Bronchial epithelial cell (primary cell): ENCODE data around the gene SRSF3. TPM values are rescaled to one million over a fixed set of nuclear protein-coding genes. Genes with fewer than 3 reads are reported as not detected.
A peak's percentile ranks its signal among the peaks of the same experiment; 100 is the strongest.

Experiments
- DNase-seq: peaks from one replicate; pipeline ENCODE4 v3.0.0-alpha.2; 2010; ENCODE audit warnings: low read depth
- FAIRE-seq: peaks from 2 replicates; lab custom pipeline; 2011; peaks lifted over from hg19 to GRCh38; lab: Jason Lieb, UNC
- H3K27me3 ChIP-seq: 2 replicates; pipeline ENCODE4 v1.5.1; 2011; ENCODE audit warnings: low read length; ENCODE audit not compliant: control insufficient read depth, insufficient read depth
- H3K36me3 ChIP-seq: 2 replicates; pipeline ENCODE4 v1.5.1; 2011; ENCODE audit warnings: low read length; ENCODE audit not compliant: control insufficient read depth, insufficient read depth
- H3K4me3 ChIP-seq: 2 replicates; pipeline ENCODE4 v1.5.1; 2011; ENCODE audit warnings: mild to moderate bottlenecking, low read depth, low read length, control low read depth
- total RNA-seq: library from RNA; depleted of rRNA; stranded (reverse); fragments of >200 nt; gene quantifications from 2 replicates; pipeline ENCODE4 v1.2.1, GENCODE V29; 2014
- TF ChIP-seq, protein P1 (sequence below): IDR thresholded peaks from 2 replicates; pipeline ENCODE4 v1.5.1; 2011; ENCODE audit warnings: mild to moderate bottlenecking, moderate library complexity, low read length, control low read depth, inconsistent platforms; ENCODE audit not compliant: insufficient read depth, severe bottlenecking

The SRSF3 gene
- total RNA-seq, 1 donor from 2014 or later = 200 TPM

DNA sequence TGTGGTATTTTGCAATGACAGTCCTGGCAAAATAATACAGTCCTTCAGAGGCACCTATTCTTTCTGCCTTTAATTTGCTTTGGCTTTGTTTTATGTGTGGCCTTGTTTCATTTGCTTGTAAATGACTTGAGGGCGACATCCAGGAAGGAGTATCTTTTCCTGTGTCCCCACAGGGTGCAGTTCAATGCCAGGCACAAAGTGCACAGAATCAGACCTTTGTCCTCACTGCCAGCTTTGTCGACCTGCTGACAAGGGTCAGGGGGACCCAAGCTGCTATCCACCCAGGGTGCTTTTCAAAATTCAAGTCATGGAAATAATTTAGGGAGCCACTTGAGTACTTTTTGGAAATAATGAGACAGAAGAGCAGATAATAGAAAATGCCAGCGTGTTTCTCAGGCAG lies 47.4 kb downstream of the SRSF3 start:
- no peak for DNase-seq
- TF ChIP-seq, protein P1, sequence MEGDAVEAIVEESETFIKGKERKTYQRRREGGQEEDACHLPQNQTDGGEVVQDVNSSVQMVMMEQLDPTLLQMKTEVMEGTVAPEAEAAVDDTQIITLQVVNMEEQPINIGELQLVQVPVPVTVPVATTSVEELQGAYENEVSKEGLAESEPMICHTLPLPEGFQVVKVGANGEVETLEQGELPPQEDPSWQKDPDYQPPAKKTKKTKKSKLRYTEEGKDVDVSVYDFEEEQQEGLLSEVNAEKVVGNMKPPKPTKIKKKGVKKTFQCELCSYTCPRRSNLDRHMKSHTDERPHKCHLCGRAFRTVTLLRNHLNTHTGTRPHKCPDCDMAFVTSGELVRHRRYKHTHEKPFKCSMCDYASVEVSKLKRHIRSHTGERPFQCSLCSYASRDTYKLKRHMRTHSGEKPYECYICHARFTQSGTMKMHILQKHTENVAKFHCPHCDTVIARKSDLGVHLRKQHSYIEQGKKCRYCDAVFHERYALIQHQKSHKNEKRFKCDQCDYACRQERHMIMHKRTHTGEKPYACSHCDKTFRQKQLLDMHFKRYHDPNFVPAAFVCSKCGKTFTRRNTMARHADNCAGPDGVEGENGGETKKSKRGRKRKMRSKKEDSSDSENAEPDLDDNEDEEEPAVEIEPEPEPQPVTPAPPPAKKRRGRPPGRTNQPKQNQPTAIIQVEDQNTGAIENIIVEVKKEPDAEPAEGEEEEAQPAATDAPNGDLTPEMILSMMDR = no peak
- no peaks in the 10 kb centered on the region for H3K27me3 ChIP-seq
- H3K4me3 ChIP-seq = no peak overlapping the region
- no peak for FAIRE-seq
- no peaks in the 10 kb centered on the region for H3K36me3 ChIP-seq

DNA sequence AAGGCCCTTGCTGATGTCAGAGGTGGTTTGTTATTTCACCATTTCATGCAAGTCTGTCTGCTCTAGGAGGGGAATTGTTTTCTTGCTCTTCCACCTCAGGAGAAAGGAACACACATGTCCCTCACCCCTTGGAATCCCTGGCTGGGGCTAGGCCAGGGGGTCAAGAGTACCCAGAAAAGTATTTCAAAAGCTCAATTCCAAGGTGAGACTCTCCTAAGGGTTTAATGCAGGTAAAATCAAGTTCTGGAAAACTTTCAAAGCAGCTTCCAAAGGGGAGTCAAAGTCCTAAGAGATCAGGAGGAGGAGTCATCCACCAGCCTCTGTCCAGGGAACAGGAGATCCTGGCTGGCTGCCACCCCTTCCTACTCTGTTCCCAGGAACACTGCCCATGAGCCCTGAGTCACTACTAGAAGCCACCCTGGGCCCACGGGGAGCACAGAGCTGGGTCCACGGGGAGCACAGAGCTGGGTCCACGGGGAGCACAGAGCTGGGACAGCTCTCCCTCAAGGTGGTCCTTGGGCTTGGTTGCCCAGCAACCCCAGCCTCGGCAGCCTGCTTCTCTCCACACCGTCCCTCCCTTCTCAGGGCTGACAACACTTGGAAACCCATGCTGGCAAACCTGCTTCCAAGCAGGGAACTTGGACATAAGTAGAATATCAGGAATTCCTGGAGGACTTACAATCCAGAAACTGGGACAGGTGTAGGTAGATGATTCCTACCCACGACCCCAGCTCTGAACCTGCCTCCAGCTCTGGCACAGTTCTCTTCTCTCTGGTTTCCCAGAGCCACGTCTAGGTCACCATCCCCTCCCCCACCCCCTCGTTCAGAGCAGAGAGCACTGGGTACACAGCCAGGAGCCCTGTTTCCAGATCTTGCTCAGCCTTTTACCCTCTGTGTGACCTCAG lies 49.0 kb downstream of the SRSF3 start:
- DNase-seq (peak; percentile 88), FAIRE-seq (no peak)
- no peak overlapping the region for H3K4me3 ChIP-seq
- TF ChIP-seq, protein P1 = no peak
- no peaks in the 10 kb centered on the region for H3K36me3 ChIP-seq
- no peaks in the 10 kb centered on the region for H3K27me3 ChIP-seq

GRCh38 chr6:36643977-36644376 lies 49.8 kb downstream of the SRSF3 start:
- DNase-seq (no peak), FAIRE-seq (no peak)
- H3K4me3 ChIP-seq = no peak overlapping the region
- H3K27me3 ChIP-seq = no peaks in the 10 kb centered on the region
- TF ChIP-seq, protein P1 = no peak
- H3K36me3 ChIP-seq = no peaks in the 10 kb centered on the region

- DNase-seq (no peak), FAIRE-seq (no peak)
- H3K36me3 ChIP-seq = no peaks in the 10 kb centered on the region
- H3K27me3 ChIP-seq = no peaks in the 10 kb centered on the region
- no peak overlapping the region for H3K4me3 ChIP-seq
- TF ChIP-seq, protein P1 = no peak
Measured at GRCh38 chr6:36649086-36649485, 54.9 kb downstream of the SRSF3 start.

DNA sequence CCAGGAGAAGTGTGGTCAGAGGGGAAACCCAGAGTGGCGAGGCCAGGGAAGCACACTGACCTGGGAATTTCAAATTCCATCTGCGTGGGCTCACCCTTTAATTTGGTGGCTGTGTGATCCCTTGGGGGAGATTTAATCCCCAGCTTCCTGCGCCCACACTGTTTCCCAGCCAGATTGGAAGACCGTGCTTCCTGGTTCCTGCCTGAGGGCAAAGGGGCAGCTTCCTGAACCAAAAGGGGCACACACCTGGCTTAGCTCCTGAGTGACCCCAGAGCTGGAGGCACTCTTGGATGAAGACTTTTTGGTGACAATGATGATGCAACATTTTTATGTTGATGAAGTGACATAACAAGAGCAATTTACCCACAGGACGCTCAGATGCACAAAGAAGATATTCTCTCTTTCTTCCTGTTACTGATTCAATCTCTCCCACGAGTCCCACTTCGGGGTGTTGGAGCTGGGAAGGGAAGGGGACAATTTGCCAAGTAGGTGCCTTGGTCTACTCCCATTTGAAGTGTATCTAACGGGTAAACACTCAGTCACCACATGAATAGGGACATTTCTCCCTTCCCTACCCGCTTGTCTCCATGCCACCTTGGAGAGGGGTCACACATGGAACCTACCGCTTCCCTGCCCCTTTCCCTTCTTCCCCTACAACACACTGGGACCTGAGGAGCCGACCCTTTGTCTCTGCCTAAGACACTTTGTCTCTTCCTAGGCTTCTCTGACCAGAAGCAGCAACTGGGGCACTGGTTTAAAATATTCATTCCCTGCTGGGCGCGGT lies 55.7 kb downstream of the SRSF3 start:
- FAIRE-seq = no peak
- H3K27me3 ChIP-seq = no peaks in the 10 kb centered on the region
- no peaks in the 10 kb centered on the region for H3K36me3 ChIP-seq
- H3K4me3 ChIP-seq = no peak overlapping the region
- no peak for DNase-seq
- TF ChIP-seq, protein P1 = no peak
